CD4-positive, alpha-beta T cell treated with Interleukin-1 beta for 1 hour (primary cell): Measurements from ENCODE around the gene CCDC182.

Experiments used
- DNase-seq, 2 donors: peaks; one replicate each; pipeline ENCODE4 v3.0.0-alpha.2; 2020 to 2022

The CCDC182 gene

DNA sequence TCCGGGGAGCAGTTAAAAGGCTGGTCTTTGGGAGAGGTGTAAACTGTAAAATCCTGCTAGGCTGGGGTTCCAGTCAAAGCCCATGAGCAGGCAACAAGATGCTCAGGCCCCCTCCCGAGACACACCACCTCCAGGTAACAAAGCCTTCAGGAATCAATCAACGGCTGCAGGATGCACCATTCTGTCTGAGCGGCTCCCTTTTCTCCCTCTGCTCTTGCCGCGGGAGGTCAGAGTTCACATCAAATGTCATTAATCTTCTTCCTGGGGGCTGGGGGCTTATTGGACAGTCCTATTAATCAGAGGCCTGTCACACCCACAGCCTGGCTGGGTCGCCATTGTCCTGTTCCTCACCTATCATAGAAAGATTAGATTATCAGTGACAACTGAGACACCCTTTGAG is 11.9 kb upstream of the CCDC182 start:
- DNase-seq: no peak

DNA sequence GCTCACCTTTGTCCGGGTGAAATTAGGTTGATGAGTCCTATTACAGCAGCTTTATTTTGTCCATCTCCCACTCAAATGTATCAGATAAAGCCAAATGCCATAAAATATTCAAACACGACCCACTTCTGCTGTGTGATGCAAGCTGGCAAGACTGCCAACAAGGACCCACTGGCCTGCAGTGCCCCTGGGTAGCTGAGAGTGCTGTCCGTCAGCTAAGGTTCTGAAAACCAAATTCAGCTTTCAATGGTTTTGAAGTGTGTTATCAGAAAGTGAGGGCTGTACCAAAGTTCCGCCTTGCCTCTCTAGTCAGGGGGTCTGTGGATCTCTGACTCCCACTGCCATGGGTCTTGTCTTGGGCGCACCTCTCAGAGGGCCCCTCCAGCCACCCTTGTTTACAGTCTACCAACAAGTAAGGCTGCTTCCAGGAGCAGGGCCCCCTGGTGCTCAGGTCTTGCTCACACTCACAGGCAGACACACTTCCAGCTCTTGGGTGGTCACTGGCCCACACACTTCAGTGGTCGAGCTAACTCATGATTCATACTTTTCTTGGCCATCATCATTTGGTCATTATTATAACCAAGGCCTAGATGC is 10.5 kb upstream of the CCDC182 start:
- no peak for DNase-seq

DNA sequence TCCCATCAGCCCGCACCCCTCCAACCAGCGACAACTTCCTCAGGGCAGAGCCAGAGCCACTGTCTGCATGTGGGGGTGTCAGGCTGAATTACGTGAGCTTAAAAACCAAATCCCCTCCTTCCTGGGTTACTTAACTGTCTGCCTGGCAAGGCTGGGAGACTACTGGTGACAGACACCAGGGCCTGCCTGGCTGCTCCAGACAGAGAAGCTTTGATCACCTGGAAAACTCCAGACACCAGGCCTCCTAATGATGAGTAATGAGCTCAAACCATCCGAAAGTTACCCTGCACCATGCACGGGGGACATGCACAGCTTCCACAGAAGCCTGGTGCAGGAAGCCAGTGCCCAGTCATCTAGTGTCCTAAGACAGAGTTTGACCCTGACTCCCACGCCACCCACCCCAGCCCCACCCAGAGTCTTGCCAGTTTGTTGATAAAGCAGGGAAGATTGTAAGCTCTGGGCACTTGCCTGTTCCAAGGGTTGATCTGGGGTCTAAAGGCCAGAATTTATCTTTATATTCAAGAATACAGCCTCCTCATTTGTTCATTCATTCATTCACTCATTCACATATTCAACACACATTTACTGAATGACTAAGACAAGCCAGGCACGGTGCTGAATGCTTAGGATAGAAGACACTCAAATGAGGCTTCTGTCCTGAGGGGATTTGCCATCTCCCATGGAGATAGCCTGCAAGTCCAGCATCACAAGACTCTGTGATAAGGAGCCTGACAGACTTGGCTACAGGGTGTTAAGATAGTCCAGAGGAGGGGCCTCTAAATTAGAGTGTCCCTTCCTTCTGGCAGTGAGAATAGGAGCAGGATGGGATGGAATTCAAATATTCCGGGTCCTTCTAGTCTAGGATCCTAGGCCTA is 7.2 kb upstream of the CCDC182 start:
- DNase-seq: no peak

DNA sequence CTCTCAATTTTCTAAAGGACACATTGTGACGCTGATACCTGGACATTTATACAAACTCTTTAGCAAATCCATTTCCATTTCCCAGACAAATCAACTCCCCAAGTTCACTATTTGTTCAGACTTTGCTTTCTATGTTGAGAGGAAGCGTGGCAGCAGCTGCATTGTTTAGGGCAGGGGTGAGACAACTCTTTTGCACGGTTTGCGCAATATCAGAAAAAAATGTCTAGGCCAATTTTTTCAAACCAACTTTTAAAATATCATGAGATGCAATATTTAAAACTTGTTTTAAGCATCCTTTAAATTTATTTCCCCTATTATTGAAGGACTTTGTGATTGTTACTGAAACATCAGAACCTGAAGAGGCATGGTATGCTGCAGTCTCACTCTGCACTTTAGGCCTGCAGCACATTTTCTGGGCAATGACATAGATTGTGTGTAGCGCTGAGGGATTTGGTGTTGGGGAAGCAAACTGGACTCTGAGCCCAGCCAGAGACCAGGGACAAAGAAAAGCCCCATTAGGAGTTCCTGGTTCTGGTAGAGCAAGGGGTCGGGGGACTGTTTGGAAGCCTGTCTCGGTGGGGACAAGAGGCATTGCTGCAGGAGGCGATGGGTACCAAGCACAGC is 6.4 kb upstream of the CCDC182 start:
- no peak for DNase-seq

DNA sequence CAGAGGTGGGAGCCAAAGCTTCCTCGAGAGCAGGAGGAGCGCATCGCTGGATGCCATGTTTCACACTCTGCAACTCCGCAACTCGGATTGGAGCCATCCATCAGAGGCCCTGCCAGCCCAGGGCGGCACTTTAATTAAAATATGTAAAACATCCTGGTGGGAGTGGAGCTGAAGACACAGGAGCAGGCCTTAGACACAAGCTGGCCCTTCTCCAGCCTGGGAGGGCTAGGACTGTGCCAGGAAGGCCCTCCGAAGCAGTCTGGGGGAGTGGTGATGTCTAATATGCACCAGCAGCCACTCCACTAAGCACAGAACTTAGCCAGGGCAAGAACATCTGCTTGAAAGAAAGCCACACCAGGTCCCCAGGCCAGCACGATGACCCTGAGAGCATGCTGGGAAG is 5.8 kb upstream of the CCDC182 start:
- DNase-seq: no peak

DNA sequence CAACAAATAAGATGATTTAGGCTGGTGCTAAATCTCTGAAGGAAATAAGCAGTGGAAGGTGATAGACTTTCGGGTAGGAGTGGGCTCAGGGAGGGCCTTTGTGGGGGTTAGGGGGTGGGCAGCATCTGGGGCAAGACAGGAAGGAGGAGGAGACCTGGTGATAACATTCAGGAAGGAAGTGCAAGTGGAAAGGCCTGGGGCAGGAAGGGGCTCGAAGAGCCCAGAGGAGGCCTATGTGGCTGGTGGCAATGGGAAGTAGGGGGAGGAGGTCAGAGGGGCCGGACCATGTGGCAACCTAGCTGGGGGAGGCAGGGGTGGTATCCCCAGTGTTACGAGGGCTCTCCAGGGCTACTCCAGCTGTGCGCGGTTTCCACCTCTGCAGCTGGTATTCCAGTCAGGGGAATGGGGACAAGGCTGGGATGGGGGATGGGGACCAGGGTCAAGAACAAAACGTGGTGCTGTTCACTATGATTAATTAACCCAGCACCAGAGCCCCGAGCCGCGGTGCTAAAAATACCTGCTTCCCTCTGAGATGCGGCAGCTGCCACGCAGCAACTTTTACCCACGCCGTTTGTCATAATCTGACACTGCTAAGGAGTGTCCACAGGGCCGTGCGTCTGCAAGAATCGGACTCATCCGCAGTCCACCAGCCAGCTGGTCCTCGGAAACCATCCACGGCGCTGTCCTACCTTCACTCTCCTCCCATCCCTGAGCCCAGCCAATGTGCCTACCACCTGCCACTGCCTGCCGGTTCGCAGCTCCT is 5.2 kb upstream of the CCDC182 start:
- no peak for DNase-seq

DNA sequence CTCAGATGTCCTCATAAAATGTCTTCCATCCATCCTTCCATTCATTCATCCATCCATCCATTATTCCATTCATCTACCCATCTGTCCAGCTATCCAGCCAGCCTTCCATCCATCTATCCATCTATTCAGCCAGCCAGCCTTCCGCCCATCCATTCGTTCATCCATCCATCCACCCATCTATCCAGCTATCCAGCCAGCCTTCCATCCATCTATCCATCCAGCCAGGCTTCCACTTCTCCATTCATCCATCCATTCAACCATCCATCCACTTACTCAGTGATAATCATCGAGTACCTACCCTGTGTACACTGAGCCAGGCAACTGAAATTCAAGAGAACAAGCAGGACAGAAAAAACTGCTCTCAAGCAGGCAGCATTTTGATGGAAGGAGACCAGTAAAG is 4.6 kb upstream of the CCDC182 start:
- no peak for DNase-seq

DNA sequence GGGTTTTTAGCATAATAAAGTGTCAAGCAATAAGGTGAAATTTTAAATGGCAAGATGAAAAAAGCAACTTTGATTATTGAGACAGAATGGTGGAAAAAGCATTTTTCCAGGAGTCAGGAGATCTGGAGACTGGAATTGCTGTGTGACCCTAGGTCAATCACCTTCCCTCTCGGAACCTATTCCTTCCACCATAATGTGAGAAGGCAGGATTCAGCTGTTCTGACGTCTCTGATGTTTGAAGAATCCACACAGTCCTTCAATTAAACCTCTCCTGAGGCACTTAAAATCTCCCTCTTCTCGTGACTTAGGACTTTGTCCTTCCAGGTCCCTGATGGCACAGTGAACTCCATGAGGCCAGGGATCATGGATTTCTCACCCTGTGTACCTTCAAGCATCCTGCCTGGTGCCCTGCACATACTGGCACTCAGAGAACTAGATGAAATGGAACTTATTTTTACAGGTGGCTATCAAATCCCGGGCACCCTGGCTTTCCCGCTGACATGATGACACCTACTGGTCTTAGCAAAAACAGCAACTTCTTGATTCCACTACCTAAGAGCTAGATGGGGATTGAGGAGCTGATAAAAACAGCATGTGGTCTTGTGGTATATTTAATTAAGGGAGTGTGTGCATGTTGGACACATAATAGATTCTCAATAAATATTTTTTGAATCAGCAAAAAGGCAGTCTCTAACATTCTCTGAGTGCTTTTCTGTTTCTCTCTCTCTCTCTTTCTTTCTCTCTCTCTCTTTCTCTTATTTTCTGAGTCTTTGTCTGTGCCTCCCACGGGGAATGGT is 2.3 kb upstream of the CCDC182 start:
- peak; percentile 42 to 62 for DNase-seq

DNA sequence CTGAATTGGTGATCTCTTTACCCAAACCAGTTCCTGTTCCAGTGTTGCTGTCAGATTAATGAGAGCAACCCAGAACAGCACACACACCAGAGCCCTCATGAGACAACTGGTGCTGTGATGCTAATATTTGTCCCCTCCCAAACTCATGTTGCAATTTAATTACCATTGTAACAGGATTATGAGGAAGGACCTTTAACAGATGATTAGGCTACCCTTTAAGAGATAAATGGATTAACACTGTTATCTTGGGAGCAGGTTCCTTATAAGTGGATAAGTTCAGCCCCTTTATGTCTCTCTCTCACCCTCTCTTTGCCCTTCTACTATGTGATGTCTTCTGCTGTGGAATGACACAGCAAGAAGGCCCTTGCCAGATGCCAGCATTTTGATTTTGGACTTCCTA is 1.1 kb upstream of the CCDC182 start:
- no peak for DNase-seq

DNA sequence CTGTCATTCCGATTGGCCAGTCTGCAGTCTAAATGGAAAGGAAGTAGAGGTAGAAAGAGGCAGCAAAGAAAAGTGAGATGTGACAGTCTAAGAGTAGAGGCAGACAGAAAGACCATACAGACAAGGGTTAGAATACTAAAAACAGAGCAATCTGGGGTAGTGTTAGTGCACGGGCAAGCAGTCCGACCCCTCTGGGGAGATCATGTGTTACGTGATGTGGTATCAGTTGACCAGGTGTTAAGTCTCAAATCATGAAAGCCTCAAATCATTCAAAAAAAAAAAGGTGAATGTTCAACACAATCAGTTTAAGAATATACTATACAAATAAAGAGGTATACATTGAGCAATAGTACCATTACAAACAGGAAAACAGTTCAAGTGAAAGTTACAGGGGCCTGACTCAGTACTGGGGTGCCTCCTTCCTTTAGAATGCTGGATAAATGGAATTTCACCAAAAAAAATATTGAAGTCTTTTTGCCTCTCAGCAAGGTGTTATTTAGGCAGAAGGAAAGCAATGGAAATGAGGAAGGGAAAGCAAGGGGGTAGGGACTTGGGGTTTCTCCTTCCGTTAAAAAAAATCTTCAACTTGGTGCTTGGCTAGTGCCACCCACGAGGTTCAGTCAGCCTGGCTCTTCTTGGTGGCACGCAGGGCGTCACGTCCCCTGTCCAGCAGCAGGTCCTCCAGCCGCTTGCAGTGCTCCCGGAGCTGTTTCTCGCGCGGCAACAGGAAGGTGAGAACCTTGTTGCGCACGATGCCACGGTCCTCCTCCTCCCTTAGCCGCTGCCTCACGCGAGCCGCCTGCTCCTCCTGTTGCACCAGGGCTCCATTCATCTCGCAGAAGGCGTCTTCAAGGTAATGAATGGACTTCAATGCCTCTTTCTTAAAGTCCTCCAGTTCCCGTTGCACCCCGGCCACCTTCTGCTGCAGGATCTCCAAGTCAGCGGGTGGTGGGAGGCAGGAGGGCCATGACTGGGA is 616 bp downstream of the CCDC182 start:
- DNase-seq: no peak

DNA sequence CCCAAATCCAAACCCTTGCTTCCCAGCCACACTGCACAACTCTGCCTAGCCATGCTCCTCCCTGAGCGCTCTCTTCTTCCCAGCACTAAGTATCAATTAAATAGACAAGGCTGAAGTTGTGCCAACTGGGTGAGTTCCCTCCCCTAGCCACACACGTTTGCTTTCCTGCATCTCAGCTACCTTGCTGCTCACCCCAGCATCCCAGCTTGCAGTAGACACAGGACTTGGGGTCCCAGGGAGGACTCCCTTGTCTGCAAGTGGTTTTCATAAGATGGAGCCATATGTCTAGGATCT is 4.9 kb downstream of the CCDC182 start:
- no peak for DNase-seq

DNA sequence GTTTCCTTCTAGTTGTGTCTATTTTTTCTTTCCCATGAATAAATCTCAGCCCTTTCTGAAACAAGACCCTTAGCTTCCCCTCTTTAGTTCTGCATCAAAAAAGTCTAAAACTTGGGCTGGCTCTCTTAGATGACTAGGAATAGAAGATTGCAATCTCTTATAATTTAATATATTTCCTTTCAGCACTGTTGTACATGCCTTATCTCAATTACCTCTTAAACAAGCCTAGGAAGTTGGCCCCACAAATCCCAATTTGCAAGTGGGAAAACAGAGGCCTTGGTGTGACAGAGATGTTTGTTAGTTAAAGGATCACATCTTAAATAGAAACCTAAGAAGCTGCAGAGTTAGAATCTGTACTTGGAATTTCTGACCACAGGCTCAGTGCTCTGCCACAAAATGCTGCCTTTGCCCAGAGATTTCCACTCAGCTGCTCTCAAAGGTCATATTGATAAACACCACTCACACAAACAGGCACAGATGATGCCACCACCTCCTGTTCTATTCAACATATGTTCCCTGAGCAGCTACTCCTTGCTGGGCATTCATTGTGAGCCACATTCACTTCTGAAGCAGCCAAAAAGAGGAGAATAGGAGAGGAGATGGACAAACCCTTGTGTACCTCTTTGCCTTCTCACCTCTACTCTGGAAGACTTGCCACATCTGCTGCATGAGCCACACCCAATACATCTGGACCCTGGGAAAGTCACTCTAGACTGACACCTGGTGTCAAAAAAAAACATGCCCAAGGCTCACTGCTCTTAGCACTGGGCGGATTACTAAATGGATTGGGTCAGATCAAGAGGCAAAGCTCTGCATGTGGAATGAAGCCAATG is 5.5 kb downstream of the CCDC182 start:
- peak in 1 of 2 donors; percentile 25 for DNase-seq

DNA sequence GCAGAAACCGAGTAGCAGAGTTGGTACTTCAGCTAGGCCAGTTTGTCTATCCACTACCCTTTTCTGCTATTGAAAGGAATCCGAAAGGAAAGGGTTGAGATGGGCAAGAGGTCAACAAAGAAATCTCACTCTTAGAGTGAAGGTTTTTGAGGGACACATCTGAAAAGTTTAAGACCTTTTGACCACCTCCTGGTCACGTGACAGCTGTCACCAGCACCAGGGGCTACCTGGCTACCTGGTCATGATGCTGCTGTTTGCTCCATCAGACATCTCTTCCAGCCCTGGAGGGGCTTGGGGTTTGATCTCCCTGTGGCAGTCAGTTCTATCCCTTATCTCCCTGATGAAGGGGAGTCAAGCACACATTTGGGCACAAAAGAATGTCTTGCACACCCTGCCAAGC is 7.6 kb downstream of the CCDC182 start:
- DNase-seq: no peak

DNA sequence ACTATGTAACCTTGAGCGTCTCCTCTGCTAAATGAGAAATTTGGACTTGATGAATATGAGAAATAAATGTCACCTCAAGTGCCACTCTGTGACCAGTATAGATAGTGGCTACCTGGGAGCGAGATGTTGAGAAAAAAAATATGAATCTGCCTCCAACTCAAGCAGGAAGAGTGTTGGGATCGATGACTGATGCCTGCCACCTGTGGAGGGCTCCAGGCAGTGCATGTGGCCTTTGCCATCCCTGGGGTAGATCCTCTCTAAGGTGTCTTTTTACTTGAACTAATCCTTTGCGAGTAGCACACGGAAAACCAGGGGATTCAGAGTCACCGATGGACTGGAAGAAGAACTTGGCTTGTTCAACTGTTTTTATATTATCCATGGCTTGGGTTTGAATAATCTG is 9.4 kb downstream of the CCDC182 start:
- DNase-seq: peak in 1 of 2 donors; percentile 3

DNA sequence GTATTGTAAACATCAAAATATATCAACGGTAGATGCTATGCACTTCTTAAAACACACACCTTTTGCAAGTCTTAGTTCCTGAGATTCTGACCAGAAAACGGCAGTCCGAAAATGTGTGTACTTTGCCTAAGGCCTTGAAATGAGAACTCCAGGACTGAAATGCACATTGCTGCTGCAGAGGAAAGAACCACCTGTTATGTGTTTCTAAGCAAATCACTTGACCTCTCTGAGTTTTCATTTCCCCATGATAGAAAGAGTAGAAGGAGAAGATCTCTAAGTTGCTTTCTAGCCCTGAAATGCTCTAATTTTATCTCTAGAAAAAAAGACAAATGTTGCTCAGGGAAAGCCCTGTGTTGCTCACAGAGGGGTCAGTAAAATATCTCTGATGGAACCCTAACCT is 9.9 kb downstream of the CCDC182 start:
- no peak for DNase-seq

DNA sequence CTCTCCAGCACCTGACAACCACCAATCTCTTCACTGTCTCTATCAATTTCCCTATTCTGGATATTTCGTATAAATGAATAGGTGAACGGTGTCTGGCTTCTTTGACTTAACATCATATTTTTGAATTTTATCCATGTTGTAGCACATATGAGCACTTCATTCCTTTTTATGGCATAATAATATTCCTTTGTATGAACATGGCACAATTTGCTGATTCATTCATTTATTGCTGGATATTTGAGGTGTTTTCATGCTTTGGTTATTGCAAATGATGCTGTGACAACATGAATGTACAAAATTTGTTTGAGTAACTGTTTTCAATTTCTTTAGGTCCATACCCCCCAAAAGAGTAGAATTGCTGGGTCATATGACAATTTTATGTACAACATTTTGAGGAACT is 12.0 kb downstream of the CCDC182 start:
- no peak for DNase-seq

DNA sequence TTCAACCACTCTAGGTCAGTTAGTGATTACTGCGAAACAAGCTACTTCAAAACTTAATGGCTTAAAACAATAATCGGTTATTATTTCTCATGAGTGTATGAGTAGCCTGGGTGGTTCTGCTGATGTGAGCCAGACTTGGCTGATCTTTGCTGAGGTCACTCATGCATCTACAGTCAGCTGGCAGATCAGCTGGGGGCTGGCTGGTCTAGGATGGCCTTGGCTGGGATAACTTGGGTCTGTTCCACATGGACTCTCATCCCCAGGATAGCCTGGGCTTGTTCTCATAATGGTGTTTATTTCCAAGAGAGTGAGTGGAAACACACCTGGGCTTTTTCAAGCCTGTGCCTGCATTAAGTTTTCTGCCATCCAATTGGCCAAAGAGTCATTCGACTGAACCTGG is 13.0 kb downstream of the CCDC182 start:
- no peak for DNase-seq

DNA sequence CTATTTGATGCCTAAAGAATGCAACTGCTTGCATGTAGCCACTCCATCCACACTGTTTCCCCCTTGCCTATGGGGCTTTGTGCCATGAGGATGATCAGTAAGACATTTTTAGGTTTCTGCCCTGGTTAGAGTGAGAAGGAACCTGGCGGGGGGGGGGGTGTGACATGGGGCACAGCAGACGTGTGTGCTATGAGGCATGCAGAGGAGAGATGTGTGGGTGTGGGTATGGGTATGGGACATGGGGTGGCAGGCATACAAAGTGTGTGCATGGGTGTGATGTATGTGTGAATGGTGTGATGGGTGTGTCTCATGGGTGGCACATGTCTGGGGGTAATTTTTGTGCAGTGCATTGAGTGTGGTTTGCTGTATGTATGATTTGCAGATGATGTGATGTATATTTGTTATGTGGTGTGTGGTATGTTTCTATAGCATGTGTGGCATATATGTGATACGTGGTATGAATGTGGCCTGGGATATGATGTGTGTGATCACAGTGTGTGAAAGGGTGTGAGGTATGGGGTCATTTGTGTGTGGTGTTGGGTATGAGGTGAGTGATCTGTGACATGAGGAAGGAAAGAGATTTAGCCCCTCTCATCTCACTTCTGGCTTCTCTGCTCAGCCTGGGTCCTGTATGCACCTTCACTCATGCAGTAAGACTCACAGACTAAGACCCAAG is 14.9 kb downstream of the CCDC182 start:
- DNase-seq: no peak

DNA sequence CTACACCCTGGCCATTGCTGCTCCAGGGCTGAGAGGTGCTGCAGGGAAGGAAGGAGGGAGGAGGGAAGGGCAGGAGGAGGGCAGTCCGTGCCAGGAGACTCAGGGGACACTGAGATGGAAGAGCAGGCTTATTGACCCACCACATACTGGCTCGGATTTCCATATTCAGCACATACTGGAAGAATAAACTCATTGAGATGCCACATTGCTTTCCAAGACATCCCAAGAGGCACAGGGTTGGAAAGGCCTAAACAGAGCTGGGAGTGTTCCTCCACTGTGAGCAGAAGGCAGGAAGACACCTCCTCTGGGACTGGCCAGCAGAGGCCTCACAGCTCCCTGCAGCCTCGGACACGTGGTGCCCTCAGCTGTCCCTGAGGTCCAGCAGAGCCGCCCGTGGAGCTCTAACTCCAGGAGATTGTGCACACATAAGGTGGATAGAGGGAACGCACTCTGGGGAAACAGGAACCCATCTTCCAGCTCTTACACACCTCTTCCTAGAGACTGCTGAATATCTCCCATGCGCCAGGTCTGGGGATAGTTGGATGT is 17.4 kb downstream of the CCDC182 start:
- no peak for DNase-seq

DNA sequence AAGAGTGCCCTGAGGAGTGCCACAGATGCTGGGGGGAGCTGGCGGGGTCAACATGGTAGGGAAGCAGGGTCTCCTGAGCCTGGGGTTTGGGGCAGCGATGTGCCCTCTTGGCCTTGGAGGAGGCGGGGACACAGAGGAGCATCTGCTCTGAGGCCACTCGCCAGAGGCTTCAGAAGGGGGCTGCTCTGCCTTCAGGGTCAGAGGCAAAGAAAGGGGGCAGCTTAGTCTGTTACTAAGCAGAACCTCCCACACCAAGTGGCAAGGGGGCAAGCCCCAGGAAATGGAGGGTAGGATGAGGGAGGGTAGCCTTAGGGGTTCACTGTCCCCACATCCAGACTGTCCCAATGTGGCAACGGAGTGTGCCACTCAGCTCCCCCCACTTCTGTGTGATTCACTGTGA is 18.3 kb downstream of the CCDC182 start:
- no peak for DNase-seq
